Muscle layer of duodenum (tissue), 2 donors: ENCODE data around the gene LY9.

Experiments
- H3K27ac ChIP-seq: one replicate; pipeline ENCODE4 v1.7.0; 2013; ENCODE audit warnings: mild to moderate bottlenecking, low read length
- H3K27me3 ChIP-seq: one replicate; pipeline ENCODE4 v1.7.0; 2013; ENCODE audit warnings: low read depth, mild to moderate bottlenecking, control low read depth, low read length
- H3K36me3 ChIP-seq, 2 donors: one replicate each; pipeline ENCODE4 v1.7.0; 2013; ENCODE audit warnings: low read length in 2 of 2, control low read depth in 1 of 2, mild to moderate bottlenecking in 1 of 2; ENCODE audit not compliant: insufficient read depth in 2 of 2, control insufficient read depth in 1 of 2
- H3K4me1 ChIP-seq, 2 donors: one replicate each; pipeline ENCODE4 v1.7.0; 2013; ENCODE audit warnings: low read length in 2 of 2, mild to moderate bottlenecking in 2 of 2, control low read depth in 1 of 2, moderate library complexity in 1 of 2; ENCODE audit not compliant: insufficient read depth in 2 of 2, control insufficient read depth in 1 of 2
- H3K4me3 ChIP-seq, 2 donors: one replicate each; pipeline ENCODE4 v1.7.0; 2013; ENCODE audit warnings: low read length in 2 of 2, low read depth in 1 of 2, mild to moderate bottlenecking in 1 of 2
- H3K9me3 ChIP-seq, 2 donors: one replicate each; pipeline ENCODE4 v1.7.0; 2013; ENCODE audit warnings: low read length in 2 of 2, control low read depth in 1 of 2, mild to moderate bottlenecking in 1 of 2; ENCODE audit not compliant: control insufficient read depth in 1 of 2
- donor health status: healthy.

The LY9 gene

DNA sequence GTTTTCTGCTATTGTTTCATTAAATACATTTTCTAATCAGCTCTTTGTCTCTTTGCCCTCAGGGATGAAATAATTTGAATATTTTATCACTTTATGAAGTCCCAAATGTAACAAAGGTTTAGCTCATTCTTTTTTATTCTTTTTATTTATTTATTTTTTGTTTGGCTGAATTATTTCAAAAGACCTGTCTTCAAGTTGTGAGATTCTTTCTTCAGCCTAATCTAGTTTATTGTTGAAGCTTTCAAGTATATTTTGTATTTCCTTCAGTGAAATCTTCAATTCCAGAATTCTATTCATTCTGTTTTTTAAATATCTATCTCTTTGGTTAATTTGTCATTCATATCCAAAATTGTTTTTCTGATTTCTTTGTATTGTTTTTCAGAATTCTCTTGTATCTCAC lies 10.8 kb downstream of the LY9 start:
- H3K27me3 ChIP-seq = no peaks in the 10 kb centered on the region
- H3K4me1 ChIP-seq = no peaks in the 10 kb centered on the region
- H3K36me3 ChIP-seq = no peaks in the 10 kb centered on the region
- H3K9me3 ChIP-seq = peaks cover 5 to 19% of the 10 kb centered on the region in 2 donors
- H3K4me3 ChIP-seq = no peak overlapping the region
- H3K27ac ChIP-seq = no peak overlapping the region

DNA sequence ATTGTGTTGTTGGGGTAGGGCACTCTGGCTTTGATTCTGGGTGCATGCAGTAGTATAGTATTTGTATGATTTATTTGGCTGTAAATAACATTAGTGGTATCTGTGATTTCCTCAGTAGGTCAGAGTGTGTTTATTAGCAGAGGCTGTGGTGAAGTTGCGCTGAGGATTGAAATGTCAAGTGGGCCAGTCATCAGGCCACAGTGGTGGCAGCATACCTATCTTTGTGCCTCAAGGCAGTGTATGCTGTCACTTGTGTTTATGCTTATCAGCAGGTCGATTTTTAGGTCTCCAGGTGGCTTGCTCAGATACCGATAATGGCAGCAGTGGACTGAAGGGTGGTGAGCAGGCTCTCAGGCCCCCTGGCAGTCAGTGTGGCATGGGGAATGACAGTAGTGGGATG lies 11.3 kb downstream of the LY9 start:
- peaks cover 5 to 19% of the 10 kb centered on the region in 2 donors for H3K9me3 ChIP-seq
- H3K36me3 ChIP-seq = no peaks in the 10 kb centered on the region
- no peaks in the 10 kb centered on the region for H3K4me1 ChIP-seq
- H3K4me3 ChIP-seq = peak overlapping the region in 1 of 2 donors; percentile 0
- H3K27me3 ChIP-seq = no peaks in the 10 kb centered on the region
- H3K27ac ChIP-seq = no peak overlapping the region

GRCh38 chr1:160807738-160808137 lies 11.8 kb downstream of the LY9 start:
- Histone ChIP-seq H3K27ac (no peak overlapping the region), H3K4me3 (peak overlapping the region in 1 of 2 donors; percentile 0), H3K4me1 (no peaks in the 10 kb centered on the region), H3K9me3 (peaks cover 5 to 19% of the 10 kb centered on the region in 2 donors), H3K36me3 (no peaks in the 10 kb centered on the region), H3K27me3 (no peaks in the 10 kb centered on the region)

GRCh38 chr1:160808289-160808688 lies 12.3 kb downstream of the LY9 start:
- H3K27ac ChIP-seq = no peak overlapping the region
- H3K4me1 ChIP-seq = no peaks in the 10 kb centered on the region
- no peaks in the 10 kb centered on the region for H3K27me3 ChIP-seq
- H3K9me3 ChIP-seq = peaks cover 5 to 19% of the 10 kb centered on the region in 2 donors
- H3K36me3 ChIP-seq = no peaks in the 10 kb centered on the region
- H3K4me3 ChIP-seq = no peak overlapping the region

- H3K27ac ChIP-seq = no peak overlapping the region
- H3K36me3 ChIP-seq = no peaks in the 10 kb centered on the region
- no peak overlapping the region for H3K4me3 ChIP-seq
- H3K4me1 ChIP-seq = no peaks in the 10 kb centered on the region
- H3K9me3 ChIP-seq = peaks cover 5 to 19% of the 10 kb centered on the region in 2 donors
- no peaks in the 10 kb centered on the region for H3K27me3 ChIP-seq
Measured at GRCh38 chr1:160810486-160810885, 14.5 kb downstream of the LY9 start.

DNA sequence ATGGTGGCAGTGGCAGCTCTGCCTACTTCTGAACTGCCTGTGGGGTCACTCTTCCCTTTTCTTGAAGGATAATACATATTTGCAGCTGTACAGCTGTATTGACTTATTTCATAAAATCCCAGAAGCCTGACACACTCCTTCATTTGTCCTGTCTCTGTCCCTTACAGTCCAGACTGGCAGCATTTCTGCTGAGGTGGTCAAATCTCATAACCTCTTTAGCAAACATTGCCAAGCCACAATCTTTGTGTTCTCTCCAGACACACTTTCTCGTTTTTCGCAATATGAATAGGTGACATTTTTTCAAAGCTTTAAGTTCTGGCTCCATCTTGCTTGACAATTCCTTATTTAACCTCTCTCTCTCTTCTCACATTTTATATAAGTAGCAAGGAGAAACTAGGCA lies 15.2 kb downstream of the LY9 start:
- H3K9me3 ChIP-seq = peaks cover 3 to 17% of the 10 kb centered on the region in 2 donors
- no peaks in the 10 kb centered on the region for H3K4me1 ChIP-seq
- no peak overlapping the region for H3K27ac ChIP-seq
- no peaks in the 10 kb centered on the region for H3K27me3 ChIP-seq
- no peaks in the 10 kb centered on the region for H3K36me3 ChIP-seq
- H3K4me3 ChIP-seq = no peak overlapping the region

DNA sequence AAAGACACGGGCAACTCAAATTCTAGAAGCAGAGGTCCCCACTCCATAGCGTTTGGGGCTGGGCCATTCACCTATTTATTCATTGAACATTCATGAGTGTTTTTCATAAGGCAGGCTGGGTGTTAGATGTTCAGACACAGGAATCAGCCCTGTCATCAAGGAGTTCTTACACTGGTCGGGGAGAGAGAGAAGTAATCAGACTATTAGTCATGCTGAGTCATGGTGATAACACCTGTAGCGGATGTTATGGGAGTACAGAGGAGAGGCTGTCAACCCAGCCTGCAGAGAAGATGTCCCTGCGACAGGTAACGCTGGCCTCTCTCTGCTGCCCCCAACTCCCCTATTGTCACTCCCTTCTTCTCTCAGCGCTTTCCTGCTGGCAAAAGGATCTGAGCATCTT lies 17.2 kb downstream of the LY9 start:
- Histone ChIP-seq H3K27me3 (no peaks in the 10 kb centered on the region), H3K27ac (no peak overlapping the region), H3K4me1 (no peaks in the 10 kb centered on the region), H3K36me3 (no peaks in the 10 kb centered on the region), H3K4me3 (no peak overlapping the region), H3K9me3 (peaks cover 0 to 1% of the 10 kb centered on the region in 2 donors)

- Histone ChIP-seq H3K4me1 (no peaks in the 10 kb centered on the region), H3K27me3 (no peaks in the 10 kb centered on the region), H3K9me3 (no peaks in the 10 kb centered on the region), H3K4me3 (no peak overlapping the region), H3K36me3 (no peaks in the 10 kb centered on the region), H3K27ac (no peak overlapping the region)
Measured at GRCh38 chr1:160814316-160814715, 18.3 kb downstream of the LY9 start.

DNA sequence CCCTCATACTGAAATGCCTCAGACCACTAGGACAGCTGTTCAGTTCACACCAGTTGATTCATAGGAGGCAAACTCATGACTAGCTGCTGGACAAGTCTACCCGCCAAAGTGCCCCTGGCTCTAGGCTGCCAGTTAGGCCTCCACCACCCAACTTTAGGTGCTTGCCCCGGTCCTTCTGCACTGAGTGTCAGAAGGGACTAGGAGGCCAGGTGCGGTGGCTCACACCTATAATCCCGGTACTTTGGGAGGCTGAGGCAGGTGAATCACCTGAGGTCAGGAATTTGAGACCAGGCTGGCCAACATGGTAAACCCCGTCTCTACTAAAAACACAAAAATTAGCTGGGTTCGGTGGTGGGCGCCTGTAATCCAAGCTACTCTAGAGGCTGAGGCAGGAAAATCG lies 18.9 kb downstream of the LY9 start:
- H3K27ac ChIP-seq = no peak overlapping the region
- no peaks in the 10 kb centered on the region for H3K9me3 ChIP-seq
- no peaks in the 10 kb centered on the region for H3K4me1 ChIP-seq
- H3K36me3 ChIP-seq = no peaks in the 10 kb centered on the region
- H3K27me3 ChIP-seq = no peaks in the 10 kb centered on the region
- no peak overlapping the region for H3K4me3 ChIP-seq

- Histone ChIP-seq H3K4me1 (no peaks in the 10 kb centered on the region), H3K36me3 (no peaks in the 10 kb centered on the region), H3K27me3 (no peaks in the 10 kb centered on the region), H3K27ac (no peak overlapping the region), H3K9me3 (no peaks in the 10 kb centered on the region), H3K4me3 (no peak overlapping the region)
Measured at GRCh38 chr1:160818207-160818937, 22.4 kb downstream of the LY9 start.

DNA sequence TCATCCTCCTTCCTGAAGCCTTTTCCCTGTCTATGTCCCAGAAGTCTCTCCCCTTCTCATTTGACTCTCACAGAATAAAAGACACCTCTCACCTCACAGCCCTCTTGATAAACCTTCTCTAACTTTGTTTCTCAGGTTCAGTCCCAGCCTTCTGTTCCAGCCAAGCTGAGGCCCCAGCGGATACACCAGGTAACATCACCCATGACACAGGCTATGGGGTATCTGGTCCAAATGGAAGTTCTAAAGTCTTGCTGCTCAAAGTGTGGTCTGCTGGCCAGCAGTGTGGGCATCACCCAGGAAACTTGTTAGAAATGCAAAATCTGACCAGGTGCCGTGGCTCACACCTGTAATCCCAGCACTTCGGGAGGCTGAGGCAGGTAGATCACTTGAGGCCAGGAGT lies 23.2 kb downstream of the LY9 start:
- H3K36me3 ChIP-seq = no peaks in the 10 kb centered on the region
- no peak overlapping the region for H3K27ac ChIP-seq
- H3K4me3 ChIP-seq = no peak overlapping the region
- no peaks in the 10 kb centered on the region for H3K9me3 ChIP-seq
- no peaks in the 10 kb centered on the region for H3K4me1 ChIP-seq
- no peaks in the 10 kb centered on the region for H3K27me3 ChIP-seq

GRCh38 chr1:160821627-160822026 lies 25.7 kb downstream of the LY9 start:
- Histone ChIP-seq H3K27me3 (no peaks in the 10 kb centered on the region), H3K4me1 (no peaks in the 10 kb centered on the region), H3K27ac (no peak overlapping the region), H3K9me3 (no peaks in the 10 kb centered on the region), H3K4me3 (no peak overlapping the region), H3K36me3 (no peaks in the 10 kb centered on the region)
